ENCODE measurements around the gene KIF4A. TPM values are rescaled to one million over a fixed set of nuclear protein-coding genes. Genes with fewer than 3 reads are reported as not detected.

KIF4A gene
- total and polyA plus RNA-seq, 2 of the 4 experiments (the other 2 are of a cell fraction), result 10.0 to 19.0 TPM

GRCh38 chrX:70332600-70332999 is 42.7 kb downstream of the KIF4A start:
- ChIA-PET POLR2A (ENCODE audit: unreplicated experiment) (no interaction called here), CTCF (no interaction called here)
- H3K36me3 ChIP-seq (ENCODE audit: control insufficient read depth, insufficient read depth, low read length), result no peaks in the 10 kb centered on the region
- H3K4me1 ChIP-seq (ENCODE audit: control insufficient read depth, insufficient read depth, low read length), result no peaks in the 10 kb centered on the region
- H3K9me1 ChIP-seq (ENCODE audit: insufficient read depth, low read length), result no peaks in the 10 kb centered on the region
- H2AK5ac ChIP-seq (ENCODE audit: low read depth, low read length), result no peak overlapping the region
- H3K79me1 ChIP-seq (ENCODE audit: low read depth in 1 of 2, low read length in 2 of 2), result no peaks in the 10 kb centered on the region; a peak in 1 of 4 replicates
- ATAC-seq (ENCODE audit: low read depth), result no peak
- H2BK15ac ChIP-seq (ENCODE audit: low read depth, low read length), result no peak overlapping the region
- dilution Hi-C loops (cut with HindIII; ENCODE audit: low sequenced_read_pairs, unreplicated experiment), result no loop called here
- H3K9me3 ChIP-seq (ENCODE audit: control insufficient read depth, insufficient read depth, low read length), result no peaks in the 10 kb centered on the region
- H4K20me1 ChIP-seq (ENCODE audit: insufficient read depth, low read length), result no peaks in the 10 kb centered on the region
- no peak overlapping the region for H3K4me3 ChIP-seq (ENCODE audit: insufficient read depth, low read depth, low read length)
- H2BK20ac ChIP-seq (ENCODE audit: low read depth, low read length), result no peak overlapping the region
- H2AFZ ChIP-seq (replicated peaks; ENCODE audit: low read length, poor library complexity), result no peak overlapping the region
- H4K5ac ChIP-seq (ENCODE audit: low read depth, low read length), result no peak overlapping the region
- H2BK120ac ChIP-seq (ENCODE audit: low read depth, low read length), result no peak overlapping the region
- H3K18ac ChIP-seq (ENCODE audit: low read depth, low read length), result no peak overlapping the region
- intact Hi-C loops (cut with micrococcal nuclease), result no loop called here
- no peak overlapping the region for H3K27ac ChIP-seq (ENCODE audit: insufficient read depth, low read length)
- H3K56ac ChIP-seq (ENCODE audit: extremely low read depth, insufficient read depth, low read length), result no peak overlapping the region
- H3K4ac ChIP-seq (ENCODE audit: low read depth, low read length), result no peak overlapping the region
- no CpG with 5 or more reads among the region's 1 CpG for WGBS, 2 experiments (ENCODE audit: extremely low coverage in 2 of 2, insufficient read length in 1 of 2)
- H3K23ac ChIP-seq (ENCODE audit: low read depth, low read length), result no peak overlapping the region
- in situ Hi-C loops (cut with MboI; ENCODE audit: low sequenced_read_pairs), result no loop called here
- H3K9ac ChIP-seq (ENCODE audit: low read depth, low read length), result no peak overlapping the region
- H3K27me3 ChIP-seq (ENCODE audit: control insufficient read depth, insufficient read depth, low read length), result no peaks in the 10 kb centered on the region
- H2AK9ac ChIP-seq (replicated peaks; ENCODE audit: low read depth, low read length, poor library complexity), result no peak overlapping the region
- no TSS peak for BruUV-seq (replicated peaks)
- no peak overlapping the region for H4K8ac ChIP-seq (ENCODE audit: low read depth in 2 of 2, low read length in 2 of 2)
- H3K14ac ChIP-seq (replicated peaks; ENCODE audit: low read depth, low read length), result no peak overlapping the region
- DNase-seq, result no peak
- H2BK5ac ChIP-seq (ENCODE audit: low read depth, low read length, poor library complexity, severe bottlenecking), result no peak overlapping the region
- no peak overlapping the region for H4K91ac ChIP-seq (ENCODE audit: insufficient read depth, low read depth, low read length)
- TF ChIP-seq MAZ (IDR thresholded peaks at IDR 0.05; ENCODE audit: borderline replicate concordance, low read depth, low read length) (no peak), RCOR1 (IDR thresholded peaks at IDR 0.05; ENCODE audit: insufficient replicate concordance, low read length) (no peak)
- H3K4me2 ChIP-seq (ENCODE audit: low read depth, low read length), result no peak overlapping the region
